GM12874 (cell line): ENCODE measurements around the gene DHRS3.
A peak's percentile ranks its signal among the peaks of the same experiment; 100 is the strongest.

Experiments
- TF ChIP-seq, protein P1 (sequence below): IDR thresholded peaks from 2 replicates; pipeline ENCODE4 v1.5.1; 2011; ENCODE audit warnings: low read depth, mild to moderate bottlenecking, control low read depth, low read length, moderate library complexity; ENCODE audit not compliant: insufficient read depth

The DHRS3 gene

DNA sequence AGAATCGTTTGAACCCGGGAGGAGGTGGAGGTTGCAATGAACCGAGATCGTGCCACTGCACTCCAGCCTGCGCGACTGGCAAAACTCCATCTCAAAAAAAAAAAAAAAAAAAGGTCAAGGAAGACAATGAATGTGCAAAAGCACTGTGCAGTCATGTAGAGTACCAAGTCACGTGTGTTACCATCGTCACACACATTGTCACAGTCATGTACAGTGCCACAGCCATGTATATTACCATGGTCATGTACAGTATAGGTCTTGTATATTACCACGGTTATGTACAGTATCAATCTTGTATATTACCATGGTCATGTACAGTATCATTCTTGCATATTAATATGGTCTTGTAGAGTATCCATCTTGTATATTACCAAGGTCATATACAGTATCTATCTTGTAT lies 13.0 kb downstream of the DHRS3 start:
- TF ChIP-seq, protein P1, sequence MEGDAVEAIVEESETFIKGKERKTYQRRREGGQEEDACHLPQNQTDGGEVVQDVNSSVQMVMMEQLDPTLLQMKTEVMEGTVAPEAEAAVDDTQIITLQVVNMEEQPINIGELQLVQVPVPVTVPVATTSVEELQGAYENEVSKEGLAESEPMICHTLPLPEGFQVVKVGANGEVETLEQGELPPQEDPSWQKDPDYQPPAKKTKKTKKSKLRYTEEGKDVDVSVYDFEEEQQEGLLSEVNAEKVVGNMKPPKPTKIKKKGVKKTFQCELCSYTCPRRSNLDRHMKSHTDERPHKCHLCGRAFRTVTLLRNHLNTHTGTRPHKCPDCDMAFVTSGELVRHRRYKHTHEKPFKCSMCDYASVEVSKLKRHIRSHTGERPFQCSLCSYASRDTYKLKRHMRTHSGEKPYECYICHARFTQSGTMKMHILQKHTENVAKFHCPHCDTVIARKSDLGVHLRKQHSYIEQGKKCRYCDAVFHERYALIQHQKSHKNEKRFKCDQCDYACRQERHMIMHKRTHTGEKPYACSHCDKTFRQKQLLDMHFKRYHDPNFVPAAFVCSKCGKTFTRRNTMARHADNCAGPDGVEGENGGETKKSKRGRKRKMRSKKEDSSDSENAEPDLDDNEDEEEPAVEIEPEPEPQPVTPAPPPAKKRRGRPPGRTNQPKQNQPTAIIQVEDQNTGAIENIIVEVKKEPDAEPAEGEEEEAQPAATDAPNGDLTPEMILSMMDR = no peak

DNA sequence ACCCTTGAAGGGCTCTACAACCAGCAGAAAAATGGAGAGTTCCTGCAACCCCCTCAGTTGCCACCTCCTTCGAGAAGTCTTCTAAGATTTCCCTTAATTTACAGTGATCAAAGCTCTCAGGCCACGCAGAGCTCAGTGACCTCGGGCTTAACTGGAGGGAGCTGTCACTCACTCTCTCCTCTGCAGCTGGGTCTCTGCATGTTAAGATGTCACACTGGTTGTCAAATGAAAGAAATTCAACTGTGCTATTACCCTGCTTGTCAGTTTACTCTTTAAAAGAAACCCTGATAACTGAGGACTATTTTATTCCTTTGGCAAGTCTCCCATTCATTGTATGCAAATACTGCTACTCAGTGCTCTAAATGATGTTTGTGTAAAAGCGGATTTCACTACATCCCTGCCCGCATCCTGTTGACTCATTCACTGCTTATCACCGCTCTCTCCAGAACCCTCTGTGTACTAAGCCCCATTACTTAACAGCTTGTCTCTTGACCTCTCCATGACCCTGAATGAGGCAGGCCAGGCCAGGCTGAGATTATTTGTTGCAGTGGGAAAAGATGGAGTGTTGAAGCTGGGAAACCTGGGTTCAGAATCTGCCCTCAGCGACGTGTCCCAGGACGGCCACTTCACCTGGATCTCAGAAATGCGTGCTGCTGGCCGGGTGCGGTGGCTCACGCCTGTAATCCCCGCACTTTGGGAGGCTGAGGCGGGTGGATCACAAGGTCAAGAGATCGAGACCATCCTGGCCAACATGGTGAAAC lies 13.7 kb downstream of the DHRS3 start:
- TF ChIP-seq, protein P1 = no peak

DNA sequence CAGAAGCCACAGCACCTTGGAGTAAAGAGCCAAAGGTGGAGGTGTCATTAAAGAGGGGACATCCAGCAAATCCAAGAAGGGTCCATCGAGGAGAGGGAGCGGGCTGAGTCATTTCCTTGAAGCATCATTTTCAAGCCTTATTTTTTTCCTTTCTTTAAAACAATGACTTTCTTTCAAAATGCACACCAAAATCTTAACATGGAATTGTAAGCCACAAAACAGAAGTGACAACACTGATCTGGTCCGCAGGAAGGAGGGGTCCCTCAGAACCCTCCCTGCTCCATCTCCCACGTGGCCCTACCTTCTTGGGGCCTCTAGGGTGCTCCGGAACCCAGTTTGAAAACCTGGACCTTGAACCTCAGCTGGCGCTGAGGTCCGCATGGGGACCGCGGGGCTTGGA lies 14.8 kb downstream of the DHRS3 start:
- TF ChIP-seq, protein P1 = no peak

DNA sequence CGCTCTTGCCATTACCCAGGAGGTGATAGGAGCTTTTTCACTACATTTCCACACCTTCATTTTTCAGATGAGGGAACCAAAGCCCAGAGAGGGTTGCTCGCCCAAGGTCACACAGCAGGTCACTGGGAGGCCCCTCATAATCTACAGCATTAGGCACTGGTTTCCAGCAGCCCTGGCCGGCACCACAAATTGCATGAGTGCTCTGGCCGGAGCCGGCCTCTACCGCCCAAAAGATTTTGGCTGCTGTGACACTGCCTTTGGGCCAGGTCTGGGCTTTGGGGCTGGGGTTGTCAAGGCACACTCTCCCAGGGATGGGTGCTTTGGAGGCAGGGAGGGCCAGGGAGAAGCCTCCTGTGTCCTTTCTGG lies 15.4 kb downstream of the DHRS3 start:
- TF ChIP-seq, protein P1 = no peak

DNA sequence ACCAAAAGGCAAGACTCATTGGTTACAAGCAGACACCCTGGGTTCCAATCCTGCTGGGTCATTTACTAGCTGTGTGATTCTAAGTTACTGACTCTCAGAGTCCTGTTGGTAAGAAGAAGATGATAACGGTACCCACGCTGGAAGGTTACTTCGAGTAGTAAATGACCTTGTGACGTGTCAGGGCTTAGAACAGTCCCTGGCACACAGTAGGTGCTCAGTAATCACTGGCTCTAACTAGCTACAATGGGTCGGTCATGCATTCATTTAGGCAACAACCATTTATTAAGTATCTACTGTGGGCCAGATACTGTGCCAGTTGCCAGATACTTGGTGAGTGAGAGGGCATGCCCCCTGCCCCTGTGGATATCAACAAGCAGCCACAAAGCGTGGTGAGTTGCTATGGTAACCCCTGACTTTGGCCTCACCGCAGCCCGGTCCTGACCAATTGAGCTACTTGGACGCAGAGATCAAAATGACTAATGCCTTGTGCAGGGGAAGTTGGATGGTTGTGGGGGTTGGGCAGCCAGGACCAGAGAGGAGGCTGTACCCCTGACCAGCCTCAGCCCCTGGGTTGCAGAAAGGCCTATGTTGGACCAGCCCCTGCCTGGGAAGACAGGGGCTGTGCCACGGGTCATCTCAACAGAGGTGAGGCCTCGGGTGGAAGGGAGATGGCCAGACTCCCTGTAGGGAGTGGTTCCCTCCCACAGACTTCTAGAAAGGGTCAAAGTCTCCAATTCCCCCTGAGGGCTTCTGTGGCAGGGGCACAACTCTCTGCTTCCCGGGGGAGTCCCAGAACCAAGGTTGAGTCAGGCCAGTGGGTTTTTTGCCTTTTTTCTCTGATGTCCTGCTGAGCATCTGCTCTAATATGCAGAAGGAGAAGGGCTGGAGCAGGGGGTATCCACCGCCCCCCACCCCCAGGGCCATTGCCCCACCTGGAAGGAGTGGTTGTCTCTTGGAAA lies 16.0 kb downstream of the DHRS3 start:
- TF ChIP-seq, protein P1 = no peak

DNA sequence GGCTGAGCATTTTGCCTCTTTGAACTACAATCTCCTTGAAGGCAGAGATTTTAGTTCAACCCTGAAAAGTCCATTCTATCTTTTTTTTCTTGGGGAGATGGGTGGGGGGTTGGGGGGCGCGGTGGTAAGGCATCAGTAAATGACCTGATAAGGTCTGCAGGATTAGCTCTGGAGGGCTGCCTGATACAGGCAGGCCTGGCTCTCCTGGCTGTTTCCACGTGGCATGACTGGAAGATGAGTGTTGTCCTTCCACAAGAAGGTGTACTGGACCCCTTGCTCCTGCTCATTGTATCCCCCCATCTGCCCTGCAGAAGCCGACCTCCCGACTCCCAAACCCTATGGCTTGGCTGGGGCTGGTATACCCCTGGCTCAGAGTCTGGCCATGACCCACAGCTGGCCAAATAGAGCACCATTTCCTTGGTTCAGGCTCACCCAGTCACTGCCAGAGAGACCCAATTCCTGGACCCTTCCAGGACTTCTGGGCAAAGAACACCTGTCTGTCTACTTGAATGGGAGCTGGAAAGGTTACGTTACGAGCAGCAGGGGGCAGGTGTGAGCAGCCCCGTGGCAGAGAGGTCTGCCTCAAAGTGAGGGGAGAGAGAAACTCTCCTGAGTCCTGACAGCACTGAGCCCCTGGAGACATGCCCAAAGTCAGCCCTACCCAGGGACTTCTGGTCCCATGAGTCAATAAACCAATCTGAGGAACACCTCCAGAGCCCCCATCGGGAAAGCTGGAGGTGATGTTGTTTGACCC lies 17.0 kb downstream of the DHRS3 start:
- TF ChIP-seq, protein P1 = peak; percentile 68

DNA sequence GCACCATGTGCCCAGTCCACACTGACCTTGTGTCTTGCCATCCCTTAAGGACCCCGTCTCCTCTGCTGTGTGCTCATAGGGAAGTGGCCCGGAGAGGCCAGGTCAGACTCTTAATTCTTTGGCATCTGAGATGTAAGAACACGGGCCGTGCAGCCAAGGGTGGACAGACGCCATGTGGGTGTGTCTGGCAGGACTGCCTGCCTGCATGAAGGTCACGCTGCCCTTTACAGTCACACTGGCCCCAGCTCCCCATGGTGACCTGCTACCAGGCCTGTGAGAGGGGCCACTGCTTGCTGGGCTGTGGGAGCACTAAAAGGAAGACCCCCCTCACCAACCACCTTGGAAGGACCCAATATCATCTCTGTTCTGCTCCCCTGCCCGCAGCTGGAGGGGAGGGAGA lies 17.7 kb downstream of the DHRS3 start:
- TF ChIP-seq, protein P1 = no peak
